Smooth muscle cell (in vitro differentiated cells): ENCODE measurements around the gene RNF13. TPM values are rescaled to one million over a fixed set of nuclear protein-coding genes. Genes with fewer than 3 reads are reported as not detected.
A peak's percentile ranks its signal among the peaks of the same experiment; 100 is the strongest.

Experiments used
- DNase-seq: peaks from one replicate; lab custom pipeline; 2025; ENCODE audit not compliant: unreplicated experiment; lab: John Stamatoyannopoulos, UW
- H2AFZ ChIP-seq: fragments of 200-600 bp; sonication (generic); 2 replicates; pipeline ENCODE4 v1.6.0; 2016; ENCODE audit warnings: antibody characterized with exemption, low read depth, mild to moderate bottlenecking
- H3F3A ChIP-seq: fragments of 200-600 bp; sonication (generic); 2 replicates; pipeline ENCODE4 v1.6.0; 2017; ENCODE audit warnings: antibody characterized with exemption, low read depth
- H3K27ac ChIP-seq: fragments of 200-600 bp; sonication (generic); 2 replicates; pipeline ENCODE4 v1.5.1; 2016; ENCODE audit warnings: low read depth, mild to moderate bottlenecking
- H3K27me3 ChIP-seq: fragments of 200-600 bp; sonication (generic); 2 replicates; pipeline ENCODE4 v1.6.1; 2016; ENCODE audit warnings: low read depth, mild to moderate bottlenecking
- H3K36me3 ChIP-seq: fragments of 200-600 bp; sonication (generic); 2 replicates; pipeline ENCODE4 v1.5.1; 2016; ENCODE audit warnings: low read depth
- H3K4me1 ChIP-seq: fragments of 200-600 bp; sonication (generic); 2 replicates; pipeline ENCODE4 v1.5.1; 2016; ENCODE audit warnings: low read depth
- H3K4me2 ChIP-seq: fragments of 200-600 bp; sonication (generic); 2 replicates; pipeline ENCODE4 v1.6.0; 2016; ENCODE audit warnings: mild to moderate bottlenecking
- H3K4me3 ChIP-seq: fragments of 200-600 bp; sonication (generic); 2 replicates; pipeline ENCODE4 v1.5.1; 2016; ENCODE audit warnings: mild to moderate bottlenecking
- H3K79me2 ChIP-seq: fragments of 200-600 bp; sonication (generic); 2 replicates; pipeline ENCODE4 v1.6.0; 2016; ENCODE audit warnings: low read depth, mild to moderate bottlenecking
- H3K9ac ChIP-seq: fragments of 200-600 bp; sonication (generic); 2 replicates; pipeline ENCODE4 v1.6.0; 2016; ENCODE audit warnings: low read depth
- H3K9me3 ChIP-seq: fragments of 200-600 bp; sonication (generic); replicated peaks from 2 replicates; pipeline ENCODE4 v1.5.1; 2016; ENCODE audit warnings: low read depth
- H4K20me1 ChIP-seq: fragments of 200-600 bp; sonication (generic); 2 replicates; pipeline ENCODE4 v1.6.0; 2016; ENCODE audit warnings: low read depth
- CTCF ChIP-seq: fragments of 200-600 bp; sonication (generic); IDR thresholded peaks from 2 replicates; pipeline ENCODE4 v1.5.1; 2017; ENCODE audit warnings: borderline replicate concordance, mild to moderate bottlenecking, antibody characterized with exemption; ENCODE audit not compliant: insufficient read depth, poor library complexity, severe bottlenecking
- WGBS: methylation state at CpG from one replicate; pipeline ENCODE4 v1.1.7; 2016; ENCODE audit warnings: low lambda C conversion rate; 5-methylcytosine and 5-hydroxymethylcytosine counted together
- polyA plus RNA-seq: library from polyadenylated mRNA; unstranded; fragments of >200 nt; fragmentation: Nextera tagmentation; extraction: Ambion mirVana; gene quantifications from 2 replicates; pipeline ENCODE4 v1.2.1, GENCODE V29; 2016
- total RNA-seq: library from RNA; depleted of rRNA; stranded (reverse); fragments of >200 nt; gene quantifications from 2 replicates; pipeline ENCODE4 v1.2.3, GENCODE V29; 2014

Gene RNF13
- total and polyA plus RNA-seq, 2 experiments from 2014 or later = 46.1 to 81.9 TPM

- no peak overlapping the region for H3K4me2 ChIP-seq
- WGBS = 77% methylated on average over 2 of the region's 2 CpGs
- H3K27ac ChIP-seq = no peak overlapping the region
Observed at GRCh38 chr3:149777414-149778214, 35.4 kb upstream of the RNF13 start.

GRCh38 chr3:149781211-149781610, 31.8 kb upstream of the RNF13 start:
- no peak for TF ChIP-seq CTCF
- no peaks in the 10 kb centered on the region for H3F3A ChIP-seq
- H3K4me2 ChIP-seq = no peak overlapping the region
- no peaks in the 10 kb centered on the region for H3K4me1 ChIP-seq
- no peak for DNase-seq
- no peak overlapping the region for H2AFZ ChIP-seq
- over 99% methylated on average over 4 of the region's 4 CpGs for WGBS
- H4K20me1 ChIP-seq = no peaks in the 10 kb centered on the region
- no peak overlapping the region for H3K9ac ChIP-seq
- no peaks in the 10 kb centered on the region for H3K9me3 ChIP-seq
- H3K4me3 ChIP-seq = no peak overlapping the region
- H3K79me2 ChIP-seq = no peaks in the 10 kb centered on the region
- no peaks in the 10 kb centered on the region for H3K36me3 ChIP-seq
- no peaks in the 10 kb centered on the region for H3K27me3 ChIP-seq
- H3K27ac ChIP-seq = no peak overlapping the region

More at GRCh38 chr3:149777414-149778214, 35.4 kb upstream of the RNF13 start:
- no peak for TF ChIP-seq CTCF
- Histone ChIP-seq H3K79me2 (no peaks in the 10 kb centered on the region), H3K9ac (no peak overlapping the region), H3K9me3 (no peaks in the 10 kb centered on the region), H3K4me3 (no peak overlapping the region), H3K36me3 (no peaks in the 10 kb centered on the region), H4K20me1 (no peaks in the 10 kb centered on the region), H3K27me3 (no peaks in the 10 kb centered on the region), H3K4me1 (no peaks in the 10 kb centered on the region), H2AFZ (no peak overlapping the region), H3F3A (no peaks in the 10 kb centered on the region)
- DNase-seq = no peak

GRCh38 chr3:149781741-149782140, 31.3 kb upstream of the RNF13 start:
- Histone ChIP-seq H3K79me2 (no peaks in the 10 kb centered on the region), H3K4me3 (no peak overlapping the region), H3K36me3 (no peaks in the 10 kb centered on the region), H3K9me3 (no peaks in the 10 kb centered on the region), H3K9ac (no peak overlapping the region), H3F3A (no peaks in the 10 kb centered on the region), H3K27ac (no peak overlapping the region), H3K27me3 (no peaks in the 10 kb centered on the region), H4K20me1 (no peaks in the 10 kb centered on the region), H2AFZ (no peak overlapping the region), H3K4me1 (no peaks in the 10 kb centered on the region), H3K4me2 (no peak overlapping the region)
- 91% methylated on average over 3 of the region's 3 CpGs for WGBS
- no peak for DNase-seq
- no peak for TF ChIP-seq CTCF

GRCh38 chr3:149783576-149783975, 29.4 kb upstream of the RNF13 start:
- peak overlapping the region; percentile 28 for H3K27ac ChIP-seq

More at GRCh38 chr3:149783576-149783975, 29.4 kb upstream of the RNF13 start:
- H3K27me3 ChIP-seq = no peaks in the 10 kb centered on the region
- H3K4me3 ChIP-seq = no peak overlapping the region
- H3F3A ChIP-seq = no peaks in the 10 kb centered on the region
- no peak for TF ChIP-seq CTCF
- H3K4me2 ChIP-seq = no peak overlapping the region
- DNase-seq = no peak
- no peaks in the 10 kb centered on the region for H3K4me1 ChIP-seq
- H3K36me3 ChIP-seq = no peaks in the 10 kb centered on the region
- no peaks in the 10 kb centered on the region for H3K9me3 ChIP-seq
- H3K9ac ChIP-seq = no peak overlapping the region
- H2AFZ ChIP-seq = no peak overlapping the region
- H4K20me1 ChIP-seq = no peaks in the 10 kb centered on the region
- no peaks in the 10 kb centered on the region for H3K79me2 ChIP-seq
